Left kidney (tissue), 2 donors: ENCODE data around the gene REM2. TPM values are rescaled to one million over a fixed set of nuclear protein-coding genes. Genes with fewer than 3 reads are reported as not detected.
A peak's percentile ranks its signal among the peaks of the same experiment; 100 is the strongest.
"Not testable (repeated sequence)": the region's sequence is repeated elsewhere in the genome, so short reads cannot be mapped to it uniquely, and the experiment has no call there.

Experiments
- DNase-seq: peaks from one replicate; pipeline ENCODE4 v3.0.0-alpha.2; 2013
- polyA plus RNA-seq: library from polyadenylated mRNA; unstranded; fragments of 120-200 nt; gene quantifications from one replicate; pipeline ENCODE4 v1.2.1, GENCODE V29; 2013; ENCODE audit not compliant: insufficient read length

REM2 gene
- polyA plus RNA-seq, 1 donor = 1.9 TPM

DNA sequence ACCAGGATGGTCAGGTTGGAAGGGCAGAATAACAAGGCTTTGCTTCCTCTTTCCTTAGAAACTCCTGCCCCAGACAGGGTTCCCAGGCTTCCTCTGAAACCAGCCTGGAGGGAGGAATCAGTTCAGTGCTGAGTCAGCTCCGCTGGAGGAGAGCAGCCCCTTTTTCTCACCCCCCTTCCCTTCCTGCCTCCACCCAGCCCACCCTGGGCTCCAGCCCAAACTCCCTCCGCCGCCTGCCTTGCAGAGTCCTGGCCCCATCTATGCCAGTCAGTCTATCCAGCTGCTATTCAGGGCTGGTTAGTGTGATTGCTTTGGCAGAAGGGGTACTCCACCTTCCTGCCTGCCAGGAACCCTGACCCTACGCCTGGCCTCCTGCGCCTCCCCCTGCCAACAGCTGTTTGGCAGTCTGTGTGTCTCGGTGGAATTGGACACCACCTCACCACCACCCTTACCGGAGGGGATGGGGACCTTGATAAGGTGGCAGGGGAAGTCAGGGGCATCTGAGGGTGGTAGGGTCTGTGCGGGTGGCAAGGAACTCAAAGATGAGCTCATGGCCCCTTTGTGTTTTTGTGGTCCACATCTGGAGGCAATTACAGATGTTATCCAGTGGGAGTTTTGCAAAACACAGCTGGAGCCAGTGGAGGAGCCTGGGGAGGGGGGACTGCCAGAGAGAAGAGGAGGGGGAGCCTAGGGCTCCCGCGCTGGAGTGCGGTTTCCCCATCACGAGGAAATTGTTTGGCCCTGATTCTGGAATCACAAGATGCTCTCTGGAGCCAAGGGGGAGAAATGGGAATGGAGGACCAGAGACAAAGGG, 34.5 kb upstream of the REM2 start:
- DNase-seq = peak; percentile 73

DNA sequence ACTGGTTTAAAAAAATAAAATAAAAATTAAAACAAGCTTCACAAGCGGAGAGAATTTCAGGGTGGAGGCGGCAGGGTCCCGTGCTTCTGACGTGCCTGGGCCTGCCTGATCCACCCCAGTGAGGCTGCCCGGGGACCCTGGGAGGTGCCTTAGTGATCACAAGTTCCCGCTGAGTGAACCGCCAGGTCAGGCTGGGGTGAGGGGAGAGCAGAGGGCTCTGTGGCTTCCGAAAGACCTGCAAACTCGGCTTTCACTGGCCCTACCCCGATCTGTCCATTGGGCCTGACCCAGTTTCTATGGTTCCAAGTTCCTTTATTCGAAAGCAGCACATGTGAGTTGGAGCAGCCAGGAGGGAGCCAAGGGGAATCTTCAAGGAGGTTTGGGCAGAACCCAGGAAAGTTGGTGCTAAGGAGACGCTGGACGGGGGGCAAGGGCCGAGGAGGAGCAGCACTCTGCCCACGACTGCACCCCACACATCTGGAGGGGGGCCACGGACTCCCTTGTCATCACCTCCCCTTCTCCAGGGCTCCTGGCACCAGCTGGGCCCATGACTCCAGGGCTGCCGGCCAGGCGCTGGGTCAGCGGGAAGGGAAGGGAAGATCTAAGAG, 33.7 kb upstream of the REM2 start:
- peak; percentile 22 for DNase-seq

DNA sequence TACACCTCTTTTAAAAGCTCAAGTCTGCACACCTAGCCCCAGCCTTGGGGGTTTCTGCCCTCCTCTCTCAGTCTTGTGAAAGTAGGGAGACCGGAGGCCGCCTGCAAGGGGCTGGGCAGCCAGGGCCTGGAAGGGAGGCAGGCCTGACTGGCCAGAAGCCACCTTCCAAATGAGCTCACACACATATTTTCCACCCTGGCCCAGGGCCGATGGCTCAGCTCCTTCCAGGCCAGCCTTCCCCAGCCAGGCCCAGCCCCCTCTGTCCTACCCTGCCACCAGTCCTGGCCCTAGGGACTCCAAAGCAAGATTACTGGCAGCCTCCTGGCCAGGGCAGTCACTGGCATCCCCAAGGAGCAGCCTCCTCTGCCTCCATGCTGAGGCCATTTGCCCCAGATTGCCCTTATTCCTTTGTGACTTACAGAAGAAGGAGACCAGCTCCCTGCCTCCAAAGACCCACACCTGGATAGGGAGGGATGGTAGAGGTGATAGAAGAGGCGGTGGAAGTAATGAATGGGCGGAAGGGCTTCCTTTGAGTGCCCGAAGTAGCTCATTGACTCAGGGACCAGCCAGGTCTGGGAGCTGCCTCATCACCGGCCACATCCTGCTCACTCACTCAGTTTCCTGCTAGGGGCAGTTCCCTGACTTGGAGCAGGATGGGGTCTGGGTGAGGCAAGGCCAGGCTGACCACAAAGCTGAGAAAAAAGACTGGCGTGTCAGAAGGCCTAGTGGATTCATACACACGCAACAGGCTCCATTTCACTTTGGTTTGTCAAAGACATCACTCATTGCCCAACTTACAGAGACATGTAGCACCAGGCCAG, 31.9 kb upstream of the REM2 start:
- no peak for DNase-seq

DNA sequence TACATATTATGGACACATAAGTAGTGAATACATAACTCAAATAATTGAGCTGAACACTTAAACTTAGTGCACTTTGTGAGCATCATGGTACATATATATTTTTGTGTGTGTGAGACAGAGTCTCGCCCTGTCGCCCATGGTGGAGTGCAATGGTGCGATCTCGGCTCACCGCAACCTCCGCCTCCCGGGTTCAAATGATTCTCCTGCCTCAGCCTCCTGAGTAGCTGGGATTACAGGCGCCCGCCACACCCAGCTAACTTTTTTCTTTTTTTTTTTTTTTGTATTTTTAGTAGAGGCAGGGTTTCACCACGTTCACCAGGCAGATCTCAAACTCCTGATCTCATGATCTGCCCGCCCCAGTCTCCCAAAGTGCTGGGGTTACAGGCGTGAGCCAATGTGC, 30.8 kb upstream of the REM2 start:
- not testable (repeated sequence) for DNase-seq

DNA sequence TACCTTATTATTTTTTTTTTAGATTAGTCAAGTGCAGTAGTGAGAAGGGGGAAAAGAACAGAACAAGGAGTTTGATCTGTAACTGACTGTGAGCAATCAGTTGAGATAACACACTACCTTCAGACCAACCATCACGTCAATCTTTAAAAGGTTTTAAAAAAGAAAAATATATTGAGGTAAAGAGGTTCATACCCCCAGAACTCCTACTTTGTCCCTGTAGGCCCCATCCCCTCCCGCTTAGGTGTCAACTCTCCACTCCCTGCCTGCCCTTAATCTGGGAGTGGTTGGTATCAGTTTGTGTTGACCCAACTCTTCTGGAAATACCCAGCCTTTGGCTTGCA, 30.5 kb upstream of the REM2 start:
- DNase-seq = no peak

DNA sequence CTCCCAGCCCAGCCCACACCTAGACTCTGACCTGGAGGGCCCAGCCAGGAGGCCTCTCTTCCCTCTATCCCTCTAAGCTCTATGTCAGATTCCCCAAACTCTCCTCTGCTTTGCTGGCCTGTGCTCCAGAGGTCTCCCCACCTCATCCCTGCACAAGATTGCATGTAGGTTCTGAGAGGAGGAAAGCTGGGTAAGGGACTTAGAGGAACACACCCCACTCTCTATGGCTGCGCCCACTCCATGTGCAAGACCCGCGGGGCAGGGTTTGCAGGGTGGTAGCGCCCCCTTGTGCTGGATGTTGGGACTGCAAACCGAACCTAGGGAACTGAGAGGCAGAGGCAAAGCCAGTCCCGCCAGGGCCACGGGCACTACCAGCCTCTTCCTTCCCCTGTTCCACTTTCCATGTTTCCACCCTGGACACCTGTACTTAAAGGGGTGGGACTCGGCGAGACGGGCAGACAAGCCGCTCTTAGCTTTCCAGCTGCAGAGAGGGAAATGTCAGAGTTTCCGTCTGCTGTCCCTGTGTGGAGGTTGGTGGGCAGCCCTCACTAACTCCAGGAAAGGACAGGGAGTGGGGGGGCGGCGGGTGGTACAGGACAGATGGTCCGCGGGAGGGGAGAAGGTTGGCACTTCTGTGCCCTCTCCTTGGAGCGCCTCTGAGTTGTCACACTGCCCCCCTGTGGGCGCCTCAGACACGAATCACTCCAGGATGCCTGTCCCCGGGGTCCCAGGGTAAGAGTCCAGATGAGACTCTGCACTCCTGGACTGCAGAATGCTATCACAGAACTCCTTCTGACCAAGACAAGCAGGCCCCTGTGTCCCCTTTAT, 29.9 kb upstream of the REM2 start:
- DNase-seq = peak; percentile 90

DNA sequence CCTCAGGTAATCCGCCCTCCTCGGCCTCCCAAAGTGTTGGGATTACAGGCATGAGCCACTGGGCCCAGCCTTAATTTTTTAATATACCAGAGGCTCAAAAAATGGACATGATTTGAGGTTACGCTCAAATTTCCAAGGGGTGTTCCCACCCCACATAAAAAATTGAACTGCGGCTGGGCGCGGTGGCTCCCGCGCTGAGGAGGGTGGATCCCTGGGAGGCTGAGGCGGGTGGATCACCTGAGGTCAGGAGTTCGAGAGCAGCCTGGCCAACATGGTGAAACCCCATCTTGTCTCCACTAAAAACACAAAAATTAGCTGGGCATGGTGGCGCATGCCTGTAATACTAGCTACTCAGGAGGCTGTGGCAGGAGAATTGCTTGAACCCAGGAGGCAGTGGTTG, 28.7 kb upstream of the REM2 start:
- not testable (repeated sequence) for DNase-seq

DNA sequence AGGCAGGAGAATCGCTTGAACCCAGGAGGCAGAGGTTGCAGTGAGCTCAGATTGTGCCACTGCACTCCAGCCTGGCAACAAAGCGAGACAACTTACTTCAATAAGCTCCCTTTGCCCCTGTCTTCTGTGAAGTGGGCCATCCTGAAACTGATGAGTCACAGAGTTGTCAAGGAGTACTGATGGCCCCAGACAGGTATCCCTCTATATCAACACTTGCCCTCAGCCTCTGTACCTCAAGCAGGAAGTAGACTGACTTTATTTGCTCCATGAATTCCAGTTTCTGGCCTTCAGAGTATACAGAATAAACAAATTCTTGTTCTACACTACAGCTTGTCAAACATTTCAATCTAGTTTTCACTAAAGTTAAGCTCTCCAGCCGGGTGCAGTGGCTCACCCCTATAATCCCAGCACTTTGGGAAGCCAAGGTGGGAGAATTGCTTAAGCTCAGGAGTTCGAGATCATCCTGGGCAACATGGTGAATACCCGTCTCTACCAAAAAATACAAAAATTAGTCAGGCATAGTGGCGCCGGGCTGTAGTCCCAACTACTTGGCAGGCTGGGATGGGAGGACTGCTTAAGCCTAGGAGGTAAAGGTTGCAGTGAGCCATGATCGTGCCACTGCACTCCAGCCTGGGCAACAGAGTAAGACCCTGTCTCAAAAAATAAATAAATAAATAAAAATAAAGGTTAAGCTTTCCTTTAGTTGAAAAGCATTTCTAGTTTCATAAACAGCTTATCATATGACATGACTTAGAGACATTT, 27.9 kb upstream of the REM2 start:
- DNase-seq = no peak

DNA sequence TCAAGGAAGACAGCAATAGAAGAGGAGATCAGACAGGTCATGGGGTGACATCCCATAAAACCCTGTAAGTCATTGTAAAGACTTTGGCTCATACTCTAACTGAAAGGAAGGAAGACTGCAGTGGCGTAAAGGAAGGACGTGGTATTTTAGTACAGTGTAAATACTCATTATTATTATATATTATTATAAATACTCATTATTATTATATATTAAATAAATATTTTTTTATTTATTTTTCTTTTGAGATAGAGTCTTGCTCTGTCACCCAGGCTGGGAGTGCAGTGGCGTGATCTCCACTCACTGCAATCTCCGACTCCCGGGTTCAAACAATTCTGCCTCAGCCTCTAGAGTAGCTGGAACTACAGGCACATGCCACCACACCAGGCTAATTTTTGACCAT, 26.6 kb upstream of the REM2 start:
- DNase-seq = no peak

DNA sequence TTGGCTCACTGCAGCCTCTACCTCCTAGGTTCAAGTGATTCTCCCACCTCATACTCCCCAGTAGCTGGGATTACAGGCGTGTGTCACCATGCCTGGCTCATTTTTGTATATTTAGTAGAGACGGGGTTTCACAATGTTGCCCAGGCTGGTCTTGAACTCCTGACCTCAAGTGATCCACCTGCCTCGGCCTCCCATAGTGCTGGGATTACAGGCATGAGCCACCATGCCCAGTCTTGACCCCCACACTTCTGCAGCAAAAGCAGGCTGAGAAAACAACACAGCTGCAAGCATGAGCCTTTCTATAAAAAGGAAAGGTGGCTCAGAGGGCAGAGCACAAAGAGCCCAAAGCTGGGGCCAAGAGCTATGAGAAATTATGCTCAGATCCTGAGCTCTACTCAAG, 22.6 kb upstream of the REM2 start:
- not testable (repeated sequence) for DNase-seq

DNA sequence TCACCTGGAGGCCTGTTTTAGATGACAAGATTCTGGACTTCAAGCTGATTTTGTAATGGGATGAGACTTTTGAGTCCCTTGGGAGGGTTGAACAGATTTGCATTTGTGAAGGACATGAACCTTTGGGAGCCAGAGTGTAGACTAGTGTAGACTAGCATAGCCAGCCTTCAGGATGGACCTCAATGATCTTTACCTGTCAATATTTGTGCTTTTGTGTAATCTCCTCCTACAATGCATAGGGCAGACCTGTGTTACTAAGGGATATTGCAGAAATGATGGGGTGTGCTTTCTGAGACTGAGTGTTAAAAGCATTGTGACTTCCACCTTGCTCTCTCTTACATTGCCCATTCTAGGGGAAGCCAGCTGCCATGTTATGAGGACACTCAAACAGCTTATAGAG, 21.4 kb upstream of the REM2 start:
- no peak for DNase-seq

DNA sequence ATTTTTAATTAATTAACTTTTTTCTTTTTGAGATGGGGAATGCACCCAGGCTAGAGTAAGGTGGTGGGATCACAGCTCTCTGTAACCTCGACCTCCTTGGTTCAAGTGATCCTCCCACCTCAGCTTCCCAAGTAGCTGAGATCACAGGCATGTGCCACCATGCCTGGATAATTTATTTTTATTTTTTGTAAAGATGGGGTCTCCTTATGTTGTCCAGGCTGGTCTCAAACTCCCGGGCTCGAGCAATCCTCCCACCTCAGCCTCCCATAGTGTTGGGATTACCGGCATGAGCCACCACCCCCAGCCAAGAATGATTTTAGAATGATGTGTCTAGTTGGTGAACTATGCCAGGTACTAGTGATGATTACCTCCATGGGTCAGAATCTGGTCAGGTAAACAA, 18.0 kb upstream of the REM2 start:
- no peak for DNase-seq

DNA sequence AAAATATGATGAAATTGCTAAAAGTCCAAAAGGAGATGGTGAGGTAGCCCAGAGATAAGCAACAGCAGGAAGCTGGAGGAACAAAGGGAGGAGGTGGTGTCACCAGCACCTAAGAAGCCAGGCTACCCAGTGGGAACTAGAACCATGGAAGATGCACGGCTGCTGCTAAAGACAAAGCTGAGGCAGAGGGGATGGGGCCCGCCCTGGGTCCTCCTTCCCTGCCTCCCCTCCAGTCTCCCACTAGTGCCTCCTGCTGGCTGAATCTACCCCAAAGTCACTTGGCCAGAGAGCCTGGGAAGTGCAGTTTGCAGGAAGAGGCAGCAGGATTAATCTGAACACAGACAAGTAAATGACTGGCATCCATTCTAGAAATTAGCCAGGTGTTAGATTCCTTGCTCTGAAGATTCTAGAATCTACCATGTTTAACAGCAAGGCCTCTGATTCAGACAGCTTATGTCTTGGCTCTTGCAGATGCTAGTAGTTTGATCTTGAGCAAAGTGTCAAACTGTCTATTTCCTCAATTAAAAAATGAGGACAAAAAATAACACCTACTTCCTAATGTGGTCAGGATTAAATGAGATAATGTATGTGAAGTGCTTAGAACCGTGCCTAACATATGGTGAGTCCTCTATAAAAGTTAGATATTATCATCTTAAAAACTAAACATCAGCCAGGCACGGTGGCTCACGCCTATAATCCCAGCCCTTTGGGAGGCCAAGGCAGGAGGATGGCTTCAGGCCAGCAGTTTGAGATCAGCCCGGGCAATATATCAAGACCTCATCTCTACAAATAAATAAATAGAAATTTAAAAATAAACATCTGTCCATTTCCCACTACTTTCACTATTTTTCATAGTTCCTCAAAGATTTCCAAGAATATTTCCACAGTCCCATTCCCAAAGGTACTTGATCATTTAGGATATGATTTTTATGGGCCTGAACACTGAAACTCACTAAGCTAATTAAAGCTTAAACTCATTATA, 17.3 kb upstream of the REM2 start:
- no peak for DNase-seq

DNA sequence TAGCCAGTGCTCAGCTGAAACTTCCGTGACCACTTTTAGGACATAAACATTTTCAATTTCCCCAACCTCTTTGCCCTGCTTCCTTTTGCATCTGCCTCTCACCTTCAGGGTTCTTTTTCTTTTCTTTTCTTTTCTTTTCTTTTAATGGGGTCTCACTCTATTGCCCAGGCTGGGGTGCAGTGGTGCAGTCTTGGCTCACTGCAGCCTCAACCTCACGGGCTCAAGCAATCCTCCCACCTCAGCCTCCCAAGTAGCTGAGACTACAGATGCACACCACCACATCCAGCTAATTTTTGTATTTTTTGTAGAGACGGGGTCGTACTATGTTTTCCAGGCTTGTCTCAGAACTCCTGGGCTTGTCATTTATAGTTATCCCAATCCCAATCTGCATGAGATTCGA, 16.1 kb upstream of the REM2 start:
- DNase-seq = no peak

DNA sequence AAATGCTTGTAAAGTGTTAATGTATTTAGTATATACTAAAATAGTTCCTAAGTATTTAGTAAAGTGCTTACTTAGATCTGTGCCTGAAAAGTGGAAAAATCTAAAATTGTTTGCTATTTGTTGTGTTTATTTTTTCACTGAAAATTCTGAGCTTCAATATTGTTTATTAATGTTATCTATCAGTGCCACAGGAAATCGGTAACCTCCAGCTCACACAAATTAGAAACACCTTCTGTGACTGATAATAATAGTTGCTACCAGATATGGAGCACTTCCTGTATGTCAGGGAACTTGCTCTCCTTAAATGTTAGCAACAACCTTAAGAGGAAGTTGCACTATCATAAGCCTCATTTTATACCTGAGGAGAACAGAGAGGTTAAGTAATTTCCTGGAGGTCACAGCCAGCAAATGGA, 12.2 kb upstream of the REM2 start:
- no peak for DNase-seq

DNA sequence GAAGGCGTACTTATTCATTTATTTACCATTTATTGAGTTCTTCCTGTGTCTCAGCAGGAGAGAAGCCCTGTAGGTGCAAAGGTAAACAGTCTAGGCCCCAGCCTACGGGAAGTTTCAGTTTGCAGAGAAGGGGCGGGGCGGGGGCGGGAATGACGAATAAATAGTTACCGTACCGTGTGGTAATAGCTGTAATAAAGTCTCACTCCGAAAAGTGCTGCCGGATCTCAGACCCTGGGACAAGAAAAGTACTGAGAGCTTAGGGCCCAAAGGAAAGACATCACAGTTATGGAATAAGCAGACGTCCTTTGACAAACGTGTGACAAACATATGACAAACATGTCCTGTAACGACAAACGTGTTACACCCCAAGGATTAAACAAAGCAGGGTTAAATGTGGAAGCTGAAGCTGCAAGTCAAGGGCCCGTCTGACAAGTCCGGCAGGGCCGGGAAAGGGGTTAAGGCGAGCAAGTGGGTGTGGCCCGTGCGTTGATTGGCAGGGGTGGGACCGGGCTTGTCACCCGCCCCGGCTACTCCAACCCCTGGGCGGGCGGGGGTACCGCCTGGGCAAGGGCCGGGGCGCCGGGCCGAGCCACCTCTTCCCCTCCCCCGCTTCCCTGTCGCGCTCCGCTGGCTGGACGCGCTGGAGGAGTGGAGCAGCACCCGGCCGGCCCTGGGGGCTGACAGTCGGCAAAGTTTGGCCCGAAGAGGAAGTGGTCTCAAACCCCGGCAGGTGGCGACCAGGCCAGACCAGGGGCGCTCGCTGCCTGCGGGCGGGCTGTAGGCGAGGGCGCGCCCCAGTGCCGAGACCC, 11.6 kb upstream of the REM2 start, which contains the start of gene LRP10:
LRP10 (plus strand) TSS at position 517 of the 809 bp plus-strand sequence. CDS start 564 bp downstream, outside the sequence.
- peak; percentile 91 for DNase-seq

DNA sequence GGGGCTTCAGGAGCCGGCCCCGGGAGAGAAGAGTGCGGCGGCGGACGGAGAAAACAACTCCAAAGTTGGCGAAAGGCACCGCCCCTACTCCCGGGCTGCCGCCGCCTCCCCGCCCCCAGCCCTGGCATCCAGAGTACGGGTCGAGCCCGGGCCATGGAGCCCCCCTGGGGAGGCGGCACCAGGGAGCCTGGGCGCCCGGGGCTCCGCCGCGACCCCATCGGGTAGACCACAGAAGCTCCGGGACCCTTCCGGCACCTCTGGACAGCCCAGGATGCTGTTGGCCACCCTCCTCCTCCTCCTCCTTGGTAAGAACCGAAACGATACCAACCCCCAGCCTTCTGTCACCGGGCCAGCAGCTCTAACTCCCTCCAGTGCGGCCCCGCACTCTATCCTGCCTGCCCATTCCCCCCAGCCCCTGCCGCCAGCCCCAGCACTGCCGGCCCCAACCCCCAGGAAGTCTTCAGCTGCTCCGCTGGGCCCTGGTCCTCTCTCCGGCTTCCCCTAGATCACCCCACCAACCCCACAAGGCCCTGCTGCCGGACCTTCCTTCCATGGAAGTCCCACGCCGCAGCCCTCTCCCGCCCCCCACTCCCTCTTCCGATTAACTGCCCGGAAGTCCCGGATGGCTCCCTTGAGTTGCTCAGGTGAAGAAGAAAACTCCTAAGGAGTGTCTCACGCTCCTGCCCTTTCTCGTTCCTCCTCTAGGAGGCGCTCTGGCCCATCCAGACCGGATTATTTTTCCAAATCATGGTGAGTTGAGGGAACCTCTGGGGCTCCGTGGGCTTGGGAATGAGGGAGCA, 10.8 kb upstream of the REM2 start:
- peak; percentile 92 for DNase-seq

DNA sequence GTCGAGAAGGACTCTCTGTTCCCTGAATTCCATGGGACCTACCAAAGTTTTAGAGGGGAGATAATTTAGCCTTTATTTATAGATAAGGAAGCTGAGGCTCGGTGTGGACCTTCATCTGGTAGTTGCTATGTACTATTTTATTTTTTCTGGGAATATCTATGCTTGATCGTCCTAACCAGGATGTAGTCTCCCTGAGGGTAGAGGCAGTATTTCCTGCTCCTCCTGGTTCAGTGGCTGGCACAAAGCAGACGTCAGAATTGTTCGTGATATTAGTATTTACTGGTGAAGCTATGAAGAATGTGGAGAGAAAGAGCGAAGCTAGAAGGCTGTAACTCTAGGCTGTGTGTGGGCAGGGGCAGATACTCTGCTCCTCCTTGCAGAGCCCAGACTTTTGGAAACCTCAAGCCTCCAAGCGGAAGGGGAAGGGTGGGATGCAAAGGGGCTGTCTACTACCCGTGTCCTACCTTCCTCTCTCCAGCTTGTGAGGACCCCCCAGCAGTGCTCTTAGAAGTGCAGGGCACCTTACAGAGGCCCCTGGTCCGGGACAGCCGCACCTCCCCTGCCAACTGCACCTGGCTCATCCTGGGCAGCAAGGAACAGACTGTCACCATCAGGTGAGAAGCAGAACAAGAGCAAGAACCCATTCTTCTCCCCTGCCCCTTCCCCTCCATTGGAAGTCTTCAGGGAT, 10.0 kb upstream of the REM2 start:
- DNase-seq = no peak
